WI38 (cell line): ENCODE data around the gene TEX54.

Source experiments
- H3K4me3 ChIP-seq: 2 replicates; pipeline ENCODE4 v1.5.1; 2011; ENCODE audit warnings: low read depth, mild to moderate bottlenecking, control low read depth, low read length
- CTCF ChIP-seq: IDR thresholded peaks from 2 replicates; pipeline ENCODE4 v1.5.1; 2012; ENCODE audit warnings: low read depth, mild to moderate bottlenecking, control low read depth, low read length

Gene TEX54

GRCh38 chr11:62788991-62789390 is 43.6 kb downstream of the TEX54 start:
- no peak for TF ChIP-seq CTCF
- H3K4me3 ChIP-seq: no peak overlapping the region

DNA sequence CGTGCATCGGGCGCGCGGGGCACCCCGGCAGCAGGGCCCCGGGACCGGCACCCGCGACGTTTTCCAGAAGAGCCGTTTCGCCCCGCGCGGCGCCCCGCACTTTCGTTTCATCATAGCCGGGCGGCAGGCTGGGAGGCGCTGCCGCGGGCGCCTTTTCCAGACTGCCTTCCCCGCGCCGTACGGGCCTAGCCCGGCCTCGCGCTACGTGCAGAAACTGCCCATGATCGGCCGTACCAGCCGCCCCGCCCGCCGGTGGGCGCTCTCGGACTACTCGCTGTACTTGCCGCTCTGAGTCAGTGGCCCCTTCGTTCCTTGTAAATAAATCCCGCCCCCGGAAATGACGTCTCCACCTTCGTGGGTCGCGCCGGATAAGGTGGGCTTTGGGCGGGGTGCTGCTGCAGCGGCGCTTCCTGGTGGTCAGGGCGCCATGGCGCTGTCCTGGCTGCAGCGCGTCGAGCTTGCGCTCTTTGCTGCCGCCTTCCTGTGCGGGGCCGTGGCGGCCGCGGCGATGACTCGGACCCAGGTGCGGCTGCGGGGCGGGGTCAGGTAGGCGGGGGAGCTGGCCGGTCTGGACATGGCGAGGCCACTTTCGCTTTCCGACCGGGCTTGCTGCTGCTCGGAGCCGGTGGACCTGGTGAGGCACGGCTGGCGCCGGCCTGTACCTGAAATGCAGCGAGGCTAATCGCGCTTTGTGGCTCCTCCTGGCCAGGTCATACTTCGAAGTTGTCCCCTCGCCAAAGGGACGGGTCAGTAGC is 45.5 kb downstream of the TEX54 start, which contains the start of gene TMEM179B:
TSS of gene TMEM179B (plus strand) at position 398 of the 755 bp plus-strand sequence. CDS start at position 428, 30 bp downstream.
- TF ChIP-seq CTCF: peak; percentile 82
- H3K4me3 ChIP-seq: peak within 1 kb of the TSS; percentile 76

GRCh38 chr11:62786318-62787004 is 46.2 kb downstream of the TEX54 start:
- TF ChIP-seq CTCF: peak; percentile 97
- H3K4me3 ChIP-seq: peak overlapping the region; percentile 76

DNA sequence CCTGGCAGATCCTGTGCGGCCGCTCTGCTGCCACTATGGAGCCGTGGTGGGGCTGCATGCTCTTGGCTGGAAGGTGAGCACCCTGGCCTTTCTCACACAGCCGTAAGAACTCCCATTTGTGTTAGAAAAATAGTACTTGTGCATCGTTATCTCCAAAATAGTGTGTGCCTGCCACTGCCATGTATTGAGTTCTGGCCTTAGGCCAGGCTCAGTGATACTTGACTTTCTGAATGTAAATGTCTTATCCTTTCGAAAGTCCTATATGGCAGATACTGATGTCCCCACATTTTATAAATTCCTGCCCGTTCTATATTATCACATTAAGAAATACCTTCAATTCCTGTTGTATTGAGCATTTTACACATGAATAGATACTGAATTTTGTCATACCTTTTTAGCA is 49.9 kb downstream of the TEX54 start:
- H3K4me3 ChIP-seq: no peak overlapping the region
- no peak for TF ChIP-seq CTCF
